Stimulated activated CD4-positive, alpha-beta T cell treated with anti-CD3 and anti-CD28 coated beads, TNF-alpha, amount 100 ng/mL, for 4 hours (primary cell): ENCODE data around the gene CALM3.

ENCODE experiments used
- DNase-seq, 3 experiments: peaks; one replicate each; pipeline ENCODE4 v3.0.0-alpha.2; 2020; ENCODE audit warnings: low read depth in 3 of 3

The CALM3 gene

GRCh38 chr19:46635920-46636761 lies 35.0 kb downstream of the CALM3 start, which contains the start of gene GNG8:
Gene GNG8, minus strand, starts transcription at chr19:46636202. Its CDS starts 1,520 bp downstream, at chr19:46634682.
- DNase-seq: no peak

DNA sequence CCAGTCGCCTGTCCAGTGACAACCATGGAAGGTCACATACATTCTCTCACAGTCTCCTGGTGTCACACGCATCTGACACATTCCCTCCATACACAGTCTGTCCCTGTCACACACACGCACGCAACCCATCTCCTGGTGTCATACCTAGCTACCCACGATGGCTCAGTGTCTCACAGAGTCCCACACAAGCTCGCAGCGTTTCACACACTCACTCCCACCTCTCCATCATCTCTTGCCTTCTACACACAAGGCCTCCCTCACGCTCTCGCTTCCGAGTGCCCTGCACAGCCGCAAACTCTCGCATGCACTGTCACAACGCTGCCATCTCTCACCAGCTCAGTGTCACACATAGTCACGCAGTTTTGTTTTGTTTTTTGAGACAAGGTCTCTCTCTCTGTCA lies 36.1 kb downstream of the CALM3 start:
- no peak for DNase-seq

- no peak for DNase-seq
These were observed 38.4 kb downstream of the CALM3 start for GRCh38 chr19:46639358-46640182.

GRCh38 chr19:46640656-46641055 lies 39.5 kb downstream of the CALM3 start:
- DNase-seq: no peak

DNA sequence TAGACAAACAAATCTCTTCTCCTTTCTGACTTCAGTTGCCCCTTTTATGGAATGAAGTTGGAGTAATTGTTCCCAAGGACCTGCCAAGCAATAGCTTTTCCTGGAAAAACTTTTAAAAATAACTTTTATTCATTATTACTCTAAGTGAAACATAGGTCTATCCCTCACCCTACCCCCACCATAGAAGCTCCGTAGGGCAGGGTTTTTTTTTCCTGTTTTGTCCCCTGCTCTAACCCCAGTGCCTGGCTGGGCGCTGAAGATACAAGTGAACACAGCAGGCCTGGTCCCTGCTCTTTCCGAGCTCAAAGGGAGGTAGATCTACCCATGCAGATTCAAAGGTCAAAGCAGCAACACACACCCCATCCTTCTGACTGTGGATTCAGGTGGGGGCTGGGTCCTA lies 43.6 kb downstream of the CALM3 start:
- DNase-seq: no peak

- DNase-seq: no peak
These were observed 45.3 kb downstream of the CALM3 start for GRCh38 chr19:46646402-46646801.

DNA sequence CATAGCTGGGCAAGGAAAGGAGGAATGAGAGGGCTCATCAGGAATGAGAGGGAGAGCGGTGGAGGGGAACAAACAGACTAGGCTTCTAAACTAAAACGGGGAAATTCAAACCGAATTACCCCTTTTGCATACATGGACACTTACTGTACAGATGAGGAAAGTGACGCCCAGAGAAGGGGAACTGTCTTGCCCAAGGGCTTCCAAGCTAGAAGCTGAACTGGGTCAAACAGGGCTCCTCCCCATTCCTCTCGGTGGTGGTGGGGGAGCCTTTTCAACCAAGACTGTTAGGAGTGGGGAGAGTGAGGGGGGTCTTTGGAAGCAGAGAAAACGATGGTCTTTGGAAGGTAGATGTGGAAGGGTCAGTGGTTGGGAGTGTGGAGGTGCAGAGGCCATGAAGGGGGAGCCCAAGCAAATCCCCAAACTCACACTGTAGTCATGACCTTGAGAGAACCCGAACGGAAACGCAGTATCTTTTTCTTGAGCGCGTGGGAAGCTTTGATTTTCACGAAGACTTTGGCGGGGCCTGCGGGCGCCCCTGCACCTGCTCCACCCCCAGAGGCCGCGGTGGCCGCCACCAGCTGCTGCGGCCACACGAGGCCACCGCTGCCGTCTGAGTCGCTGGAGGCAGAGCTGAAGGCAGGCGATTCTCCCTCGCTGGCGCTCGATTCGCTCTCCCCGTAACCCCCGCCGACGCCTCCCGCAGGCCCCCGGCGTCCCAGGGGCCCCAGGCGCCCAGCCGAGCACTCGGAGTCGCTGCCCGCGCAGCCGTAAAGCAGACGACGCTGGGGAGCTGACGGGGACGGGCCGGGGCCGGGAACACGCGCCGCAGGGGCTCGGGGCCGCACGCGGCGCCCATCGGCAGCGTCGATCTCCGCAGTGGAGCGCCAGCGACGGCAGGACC lies 47.2 kb downstream of the CALM3 start:
- no peak for DNase-seq

DNA sequence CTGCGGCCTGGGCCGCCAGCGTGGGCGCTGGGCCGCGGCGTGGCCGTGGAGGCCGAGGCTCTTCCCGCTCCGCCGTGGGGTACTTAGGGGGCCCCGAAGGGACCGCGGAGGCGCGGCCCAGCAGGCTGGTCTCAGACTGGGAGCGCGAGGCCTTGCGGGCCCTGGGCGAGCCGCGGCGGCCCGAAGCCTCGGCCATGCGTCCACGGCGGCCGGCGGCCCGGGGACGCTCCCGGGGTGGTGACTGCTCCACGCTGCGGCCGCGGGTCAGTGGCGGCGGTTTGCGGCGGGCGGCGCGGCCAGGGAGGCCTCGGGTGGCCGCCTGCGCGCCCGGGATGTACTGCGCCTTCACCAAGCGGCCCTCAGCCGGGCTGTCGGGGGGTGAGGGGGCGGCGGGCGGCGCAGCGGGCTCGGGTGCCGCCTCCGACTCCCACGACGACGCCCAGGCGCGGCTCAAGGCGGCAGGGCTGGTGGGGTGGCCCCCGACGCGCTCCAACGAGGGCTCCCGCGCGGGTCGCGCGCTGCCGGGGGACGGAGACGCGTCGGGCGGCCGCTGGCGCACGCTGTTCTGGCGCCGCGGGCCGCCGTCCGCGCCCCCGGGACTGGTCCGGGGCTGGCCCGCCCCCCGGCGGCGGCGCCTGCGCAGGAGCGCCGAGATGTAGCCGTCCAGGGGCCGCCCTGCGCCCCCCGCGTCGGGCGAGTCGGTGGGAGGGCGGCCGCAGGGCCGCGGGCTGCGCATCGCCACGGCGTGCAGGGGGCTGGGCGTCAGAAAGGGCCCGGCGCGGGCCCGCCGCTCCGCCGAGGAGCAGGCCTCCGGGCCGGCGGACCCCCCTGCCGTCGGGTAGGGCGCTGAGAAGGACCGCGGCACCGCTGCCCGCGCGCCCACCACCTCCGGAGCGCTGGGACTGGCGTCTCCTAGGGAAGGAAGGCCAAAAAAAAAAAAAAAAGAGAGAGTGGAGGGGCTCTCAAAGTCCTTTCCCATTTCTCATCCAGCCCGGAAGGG lies 48.1 kb downstream of the CALM3 start:
- DNase-seq: no peak

DNA sequence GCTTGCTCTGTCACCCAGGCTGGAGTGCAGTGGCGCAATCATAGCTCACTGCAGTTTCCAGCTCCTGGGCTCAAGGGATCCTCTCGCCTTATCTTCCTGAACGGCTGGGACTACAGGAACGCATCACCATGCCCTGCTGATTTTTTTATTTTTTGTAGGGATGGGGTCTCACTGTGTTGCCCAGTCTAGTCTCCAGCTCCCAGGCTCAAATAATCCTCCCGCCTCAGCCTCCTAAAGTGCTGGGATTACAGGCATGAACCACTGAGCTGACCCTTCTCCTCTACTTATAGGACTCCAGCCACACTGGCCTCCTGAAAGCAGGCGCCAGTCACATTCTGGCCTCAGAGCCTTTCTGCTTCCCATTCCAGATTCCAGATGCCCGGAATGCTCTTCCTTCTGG lies 49.3 kb downstream of the CALM3 start:
- no peak for DNase-seq

GRCh38 chr19:46654621-46655152 lies 53.6 kb downstream of the CALM3 start:
- DNase-seq: no peak

DNA sequence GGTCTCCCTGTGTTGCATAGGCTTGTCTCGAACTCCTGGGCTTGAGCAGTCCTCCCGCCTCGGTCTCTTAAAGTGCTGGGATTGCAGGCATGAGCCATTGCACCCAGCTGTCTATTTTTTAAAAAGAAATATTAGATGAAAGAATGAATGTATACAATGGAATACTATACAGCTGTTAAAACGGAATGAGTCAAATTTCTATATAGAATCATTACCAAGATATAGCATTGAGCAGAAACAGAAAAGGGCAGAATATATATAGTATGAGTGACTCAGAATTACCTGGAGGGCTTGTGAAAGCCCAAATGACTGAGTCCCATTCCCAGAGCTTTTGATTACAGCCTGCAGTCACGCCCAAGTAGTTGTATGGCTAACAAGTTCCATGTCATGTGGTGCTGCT lies 55.4 kb downstream of the CALM3 start:
- no peak for DNase-seq

- DNase-seq: no peak
These were observed 58.2 kb downstream of the CALM3 start for GRCh38 chr19:46659151-46660007.

- no peak for DNase-seq
These were observed 58.9 kb downstream of the CALM3 start for GRCh38 chr19:46660008-46660517.
